Adrenal gland (tissue), 5 donors: ENCODE data around the gene UNC13C.

Source experiments
- CTCF ChIP-seq, 6 experiments: fragments of 450-650 bp in 4 of 6; fragments of 200-600 bp in 2 of 6; sonication (generic) in 1 of 6; IDR thresholded peaks; 1 replicate in 5 of 6; 2 replicates in 1 of 6; pipeline versions ENCODE4 v1.5.1 to v1.8.0; 2016 to 2021; ENCODE audit warnings: antibody characterized with exemption in 6 of 6, mild to moderate bottlenecking in 2 of 6, moderate library complexity in 1 of 6
- POLR2A ChIP-seq, 2 donors: fragments of 450-650 bp; IDR thresholded peaks; one replicate each; pipeline ENCODE4 v1.6.1; 2017; ENCODE audit warnings: antibody characterized with exemption in 2 of 2, mild to moderate bottlenecking in 2 of 2, moderate library complexity in 1 of 2
- donor health status: DM: no; HTN: no; CAD: no.

GRCh38 chr15:54515664-54516582, 537.7 kb downstream of the UNC13C start:
- TF ChIP-seq CTCF (IDR thresholded peaks at IDR 0.05) (no peak), POLR2A (IDR thresholded peaks at IDR 0.05) (no peak)
